ENCODE data around the gene GATD1.
A peak's percentile ranks its signal among the peaks of the same experiment; 100 is the strongest.

Gene GATD1

DNA sequence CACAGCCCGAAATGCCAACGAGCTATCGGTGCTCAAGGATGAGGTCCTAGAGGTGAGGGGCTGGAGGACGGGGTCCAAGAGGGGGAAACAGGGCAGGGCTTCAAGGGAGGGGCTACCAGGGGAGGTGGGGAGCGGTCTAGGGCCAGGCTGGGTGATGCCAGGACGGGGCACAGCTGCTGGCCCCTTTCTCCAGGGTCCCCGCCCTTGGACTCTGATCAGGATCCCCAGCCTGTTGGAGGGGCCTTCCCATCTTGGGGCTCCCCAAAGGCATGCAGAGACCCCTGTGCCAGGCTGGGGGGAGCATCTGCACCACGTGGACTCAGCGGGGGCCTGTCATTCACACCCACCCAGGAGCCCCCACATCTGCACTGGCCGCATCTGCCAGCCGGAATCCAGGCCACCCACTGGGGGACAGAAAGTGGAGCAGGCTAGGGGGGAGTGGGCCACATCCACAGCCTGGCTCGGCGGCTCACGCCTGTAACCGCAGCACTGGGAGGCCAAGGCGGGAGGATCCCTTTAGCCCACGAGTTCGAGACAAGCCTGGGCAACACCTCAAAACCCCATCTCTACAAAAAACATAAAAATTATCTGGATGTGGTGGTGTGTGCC, 52.4 kb downstream of the GATD1 start:
- H3K27ac ChIP-seq (ENCODE audit: low read length) = no peak overlapping the region
- H3K36me3 ChIP-seq (ENCODE audit: insufficient read depth, low read depth, low read length) = no peaks in the 10 kb centered on the region
- H3K9ac ChIP-seq (ENCODE audit: low read depth, low read length) = no peak overlapping the region
- H3K4me3 ChIP-seq (ENCODE audit: low read length) = no peak overlapping the region
- H3K27me3 ChIP-seq (ENCODE audit: insufficient read depth, low read length) = peaks cover 48% of the 10 kb centered on the region
- no peaks in the 10 kb centered on the region for H3K4me1 ChIP-seq (ENCODE audit: insufficient read depth, low read length)
- H3K9me3 ChIP-seq (ENCODE audit: insufficient read depth, low read depth, low read length) = no peaks in the 10 kb centered on the region

DNA sequence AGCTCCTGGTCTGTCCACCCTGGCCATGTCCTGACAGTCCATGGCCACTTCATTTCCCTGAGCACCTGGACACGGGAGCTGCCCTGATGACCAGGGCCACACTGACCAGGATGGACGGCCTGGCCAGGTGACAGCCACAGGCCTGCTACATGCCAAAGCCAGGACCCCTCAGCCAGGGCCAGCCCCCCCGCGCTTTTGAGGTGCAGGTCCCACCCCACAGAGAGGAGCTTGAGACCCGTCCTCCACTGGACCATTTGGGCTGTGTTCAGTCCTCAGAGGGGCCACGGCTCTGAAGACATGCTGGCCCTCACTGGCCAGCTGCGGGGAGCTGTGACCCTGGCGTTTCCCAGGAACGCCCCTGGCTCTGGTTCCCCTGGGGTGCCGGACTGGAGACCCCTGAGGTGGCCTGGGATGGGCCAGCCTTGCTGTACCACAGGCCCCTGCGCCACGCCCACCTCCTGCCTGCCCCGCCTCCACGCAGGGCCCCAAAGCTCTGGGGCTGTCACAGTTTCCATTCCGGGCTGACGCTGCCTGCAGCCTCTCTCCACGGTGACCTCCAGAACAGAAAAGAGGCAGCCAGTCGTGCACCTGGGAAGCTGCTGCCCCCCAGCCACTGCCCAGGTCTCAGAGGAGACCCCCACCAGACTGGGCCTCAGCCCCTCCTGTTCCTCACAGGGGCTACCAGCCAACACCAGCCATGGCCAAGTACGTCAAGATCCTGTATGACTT, 53.1 kb downstream of the GATD1 start:
- Histone ChIP-seq H3K4me1 (ENCODE audit: insufficient read depth, low read length) (no peaks in the 10 kb centered on the region), H3K27ac (ENCODE audit: low read length) (no peak overlapping the region), H3K27me3 (ENCODE audit: insufficient read depth, low read length) (peaks cover 55% of the 10 kb centered on the region), H3K36me3 (ENCODE audit: insufficient read depth, low read depth, low read length) (no peaks in the 10 kb centered on the region), H3K4me3 (ENCODE audit: low read length) (no peak overlapping the region), H3K9me3 (ENCODE audit: insufficient read depth, low read depth, low read length) (no peaks in the 10 kb centered on the region), H3K9ac (ENCODE audit: low read depth, low read length) (no peak overlapping the region)

DNA sequence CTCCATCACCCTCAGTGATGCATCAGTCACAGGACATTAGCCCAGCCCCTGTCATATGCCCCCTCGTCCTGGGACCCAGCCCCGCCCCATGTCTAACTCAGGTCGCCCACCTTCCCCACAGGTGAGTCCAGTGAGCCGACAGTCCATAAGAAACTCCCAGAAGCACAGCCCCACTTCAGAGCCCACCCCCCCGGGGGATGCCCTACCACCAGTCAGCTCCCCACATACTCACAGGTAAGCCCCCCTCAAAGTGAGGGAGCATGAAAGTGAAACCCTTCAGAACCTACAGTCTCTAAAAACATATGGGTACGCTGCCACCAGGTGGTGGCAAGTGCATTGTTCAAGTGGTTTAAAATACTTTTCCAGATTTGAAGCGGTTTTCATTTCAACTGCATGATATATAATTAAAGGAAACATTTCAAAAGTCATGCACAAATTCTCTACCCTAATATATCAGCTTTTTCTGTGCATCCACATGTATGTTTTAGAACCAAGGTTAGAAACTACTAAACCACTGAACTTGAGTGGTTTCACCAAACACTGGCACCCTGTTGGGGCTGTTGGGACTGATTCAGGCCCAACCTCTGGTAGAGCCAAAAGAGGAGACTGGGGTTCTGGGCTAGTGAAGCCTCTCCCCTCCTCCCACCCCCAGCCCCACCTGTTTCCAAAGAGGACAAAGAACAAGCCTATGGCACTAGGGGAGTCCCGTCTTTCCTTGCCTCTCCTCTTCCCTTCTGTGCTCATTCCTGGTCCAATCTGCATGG, 54.0 kb downstream of the GATD1 start:
- Histone ChIP-seq H3K4me3 (ENCODE audit: low read length) (no peak overlapping the region), H3K9ac (ENCODE audit: low read depth, low read length) (no peak overlapping the region), H3K36me3 (ENCODE audit: insufficient read depth, low read depth, low read length) (no peaks in the 10 kb centered on the region), H3K27ac (ENCODE audit: low read length) (no peak overlapping the region), H3K9me3 (ENCODE audit: insufficient read depth, low read depth, low read length) (no peaks in the 10 kb centered on the region), H3K27me3 (ENCODE audit: insufficient read depth, low read length) (peaks cover 56% of the 10 kb centered on the region), H3K4me1 (ENCODE audit: insufficient read depth, low read length) (no peaks in the 10 kb centered on the region)

DNA sequence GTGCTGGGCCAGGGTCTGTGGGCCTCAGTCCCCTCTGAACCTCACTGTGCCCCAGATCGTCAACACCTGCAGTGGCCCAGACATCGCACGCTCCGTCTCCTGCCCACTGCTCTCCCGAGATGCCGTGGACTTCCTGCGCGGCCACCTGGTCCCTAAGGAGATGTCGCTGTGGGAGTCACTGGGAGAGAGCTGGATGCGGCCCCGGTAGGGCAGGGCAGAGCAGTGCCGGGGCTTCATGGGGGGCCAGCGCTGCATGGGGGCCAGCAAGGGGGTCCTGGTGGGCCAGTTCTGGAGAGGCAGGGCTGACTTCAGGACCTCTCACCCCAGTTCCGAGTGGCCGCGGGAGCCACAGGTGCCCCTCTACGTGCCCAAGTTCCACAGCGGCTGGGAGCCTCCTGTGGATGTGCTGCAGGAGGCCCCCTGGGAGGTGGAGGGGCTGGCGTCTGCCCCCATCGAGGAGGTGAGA, 54.9 kb downstream of the GATD1 start:
- Histone ChIP-seq H3K4me1 (ENCODE audit: insufficient read depth, low read length) (no peaks in the 10 kb centered on the region), H3K4me3 (ENCODE audit: low read length) (no peak overlapping the region), H3K27ac (ENCODE audit: low read length) (no peak overlapping the region), H3K9ac (ENCODE audit: low read depth, low read length) (no peak overlapping the region), H3K9me3 (ENCODE audit: insufficient read depth, low read depth, low read length) (no peaks in the 10 kb centered on the region), H3K27me3 (ENCODE audit: insufficient read depth, low read length) (peaks cover 51% of the 10 kb centered on the region), H3K36me3 (ENCODE audit: insufficient read depth, low read depth, low read length) (no peaks in the 10 kb centered on the region)

DNA sequence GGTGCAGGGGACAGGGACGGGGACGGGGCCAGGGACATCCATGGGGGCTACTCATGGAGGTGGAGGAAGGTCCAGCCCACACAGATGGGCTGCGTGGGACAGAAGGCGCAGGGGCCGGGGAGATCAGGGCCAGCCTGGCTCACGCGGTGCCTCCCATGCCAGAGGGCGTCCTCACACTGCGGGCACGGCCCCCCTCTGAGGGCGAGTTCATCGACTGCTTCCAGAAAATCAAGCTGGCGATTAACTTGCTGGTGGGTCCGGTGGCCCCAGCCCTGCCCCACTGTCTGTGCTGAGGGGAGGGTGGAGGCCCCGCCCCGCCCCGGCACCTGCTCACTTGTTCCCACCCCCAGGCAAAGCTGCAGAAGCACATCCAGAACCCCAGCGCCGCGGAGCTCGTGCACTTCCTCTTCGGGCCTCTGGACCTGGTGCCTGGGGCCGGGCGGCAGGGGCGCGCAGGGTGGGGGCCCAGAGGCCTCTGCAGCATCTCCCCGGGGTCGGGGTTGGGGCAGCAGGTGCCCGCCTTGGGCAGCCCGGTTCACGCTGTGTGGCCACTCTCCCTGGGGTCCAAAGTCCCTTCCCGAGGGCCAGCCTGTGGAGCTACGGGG, 55.4 kb downstream of the GATD1 start:
- H3K27ac ChIP-seq (ENCODE audit: low read length) = no peak overlapping the region
- no peak overlapping the region for H3K4me3 ChIP-seq (ENCODE audit: low read length)
- no peak overlapping the region for H3K9ac ChIP-seq (ENCODE audit: low read depth, low read length)

DNA sequence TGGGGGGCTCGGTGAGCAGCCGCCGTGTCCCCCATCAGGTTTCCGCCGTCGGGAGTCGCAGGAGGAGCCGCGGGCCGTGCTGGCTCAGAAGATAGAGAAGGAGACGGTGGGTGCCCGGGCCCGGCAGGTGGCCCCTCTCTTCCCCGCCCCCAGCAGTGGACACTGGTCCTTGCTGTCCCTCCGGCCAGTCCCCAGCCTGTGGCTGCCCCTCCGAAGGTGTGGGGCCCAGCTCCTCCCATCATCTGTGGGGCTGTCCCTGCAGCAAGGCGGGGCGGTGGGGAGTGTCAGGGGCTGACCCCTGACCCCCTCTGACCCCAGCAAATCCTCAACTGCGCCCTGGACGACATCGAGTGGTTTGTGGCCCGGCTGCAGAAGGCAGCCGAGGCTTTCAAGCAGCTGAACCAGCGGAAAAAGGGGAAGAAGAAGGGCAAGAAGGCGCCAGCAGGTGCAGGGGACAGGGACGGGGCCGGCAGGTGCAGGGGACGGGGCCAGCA, 56.0 kb downstream of the GATD1 start:
- Histone ChIP-seq H3K4me1 (ENCODE audit: insufficient read depth, low read length) (no peaks in the 10 kb centered on the region), H3K27me3 (ENCODE audit: insufficient read depth, low read length) (peaks cover 40% of the 10 kb centered on the region), H3K4me3 (ENCODE audit: low read length) (no peak overlapping the region), H3K36me3 (ENCODE audit: insufficient read depth, low read depth, low read length) (no peaks in the 10 kb centered on the region), H3K9ac (ENCODE audit: low read depth, low read length) (no peak overlapping the region), H3K9me3 (ENCODE audit: insufficient read depth, low read depth, low read length) (no peaks in the 10 kb centered on the region), H3K27ac (ENCODE audit: low read length) (no peak overlapping the region)

More for the DNA sequence above, 55.4 kb downstream of the GATD1 start:
- Histone ChIP-seq H3K27me3 (ENCODE audit: insufficient read depth, low read length) (peaks cover 46% of the 10 kb centered on the region), H3K9me3 (ENCODE audit: insufficient read depth, low read depth, low read length) (no peaks in the 10 kb centered on the region), H3K4me1 (ENCODE audit: insufficient read depth, low read length) (no peaks in the 10 kb centered on the region), H3K36me3 (ENCODE audit: insufficient read depth, low read depth, low read length) (no peaks in the 10 kb centered on the region)

DNA sequence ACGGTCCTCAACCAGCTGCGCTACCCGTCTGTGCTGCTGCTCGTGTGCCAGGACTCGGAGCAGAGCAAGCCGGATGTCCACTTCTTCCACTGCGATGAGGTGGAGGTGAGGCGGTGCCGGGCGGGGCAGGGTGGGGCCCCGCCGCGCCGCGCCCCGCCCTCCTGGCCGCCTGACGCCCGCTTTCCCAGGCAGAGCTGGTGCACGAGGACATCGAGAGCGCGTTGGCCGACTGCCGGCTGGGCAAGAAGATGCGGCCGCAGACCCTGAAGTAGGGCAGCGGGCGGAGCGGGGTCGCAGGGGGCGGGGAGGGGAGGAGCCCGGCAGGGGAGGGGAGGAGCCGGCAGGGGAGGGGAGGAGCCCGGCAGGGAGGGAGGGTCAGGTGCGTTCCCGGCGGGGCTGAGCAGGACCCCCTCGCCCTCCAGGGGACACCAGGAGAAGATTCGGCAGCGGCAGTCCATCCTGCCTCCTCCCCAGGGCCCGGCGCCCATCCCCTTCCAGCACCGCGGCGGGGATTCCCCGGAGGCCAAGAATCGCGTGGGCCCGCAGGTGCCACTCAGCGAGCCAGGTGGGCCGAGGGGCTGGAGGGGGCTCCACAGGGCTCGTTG, 56.5 kb downstream of the GATD1 start:
- Histone ChIP-seq H3K27me3 (ENCODE audit: insufficient read depth, low read length) (peaks cover 35% of the 10 kb centered on the region), H3K4me3 (ENCODE audit: low read length) (peak overlapping the region; percentile 56), H3K9me3 (ENCODE audit: insufficient read depth, low read depth, low read length) (no peaks in the 10 kb centered on the region), H3K9ac (ENCODE audit: low read depth, low read length) (no peak overlapping the region), H3K4me1 (ENCODE audit: insufficient read depth, low read length) (no peaks in the 10 kb centered on the region), H3K36me3 (ENCODE audit: insufficient read depth, low read depth, low read length) (no peaks in the 10 kb centered on the region), H3K27ac (ENCODE audit: low read length) (no peak overlapping the region)

DNA sequence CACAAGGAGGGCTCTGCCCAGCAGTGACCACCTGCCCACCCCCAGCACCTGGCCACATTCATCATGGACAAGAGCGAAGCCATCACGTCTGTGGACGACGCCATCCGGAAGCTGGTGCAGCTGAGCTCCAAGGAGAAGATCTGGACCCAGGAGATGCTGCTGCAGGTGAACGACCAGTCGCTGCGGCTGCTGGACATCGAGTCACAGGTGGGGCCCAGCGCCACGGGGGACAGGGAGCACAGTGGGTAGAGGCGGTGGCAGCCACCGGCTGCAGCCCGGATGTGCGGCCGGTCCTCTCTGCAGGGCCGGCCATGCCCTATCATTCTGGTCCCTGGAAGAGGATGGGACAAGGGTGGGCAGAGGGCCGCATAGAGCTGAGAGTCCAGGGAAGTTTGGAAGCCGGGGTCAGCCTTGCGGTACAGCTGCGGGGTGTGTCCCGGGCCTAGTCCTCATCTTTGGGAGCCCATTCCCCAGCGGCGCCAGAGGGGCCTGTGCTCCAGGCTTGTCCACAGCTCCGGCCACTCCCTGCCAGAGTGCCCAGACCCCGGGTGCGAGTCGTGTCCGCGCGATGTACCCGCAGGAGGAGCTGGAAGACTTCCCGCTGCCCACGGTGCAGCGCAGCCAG, 57.2 kb downstream of the GATD1 start:
- H3K27ac ChIP-seq (ENCODE audit: low read length) = no peak overlapping the region
- peak overlapping the region; percentile 56 for H3K4me3 ChIP-seq (ENCODE audit: low read length)
- H3K9me3 ChIP-seq (ENCODE audit: insufficient read depth, low read depth, low read length) = no peaks in the 10 kb centered on the region
- peaks cover 29% of the 10 kb centered on the region for H3K27me3 ChIP-seq (ENCODE audit: insufficient read depth, low read length)
- no peaks in the 10 kb centered on the region for H3K4me1 ChIP-seq (ENCODE audit: insufficient read depth, low read length)
- no peaks in the 10 kb centered on the region for H3K36me3 ChIP-seq (ENCODE audit: insufficient read depth, low read depth, low read length)
- H3K9ac ChIP-seq (ENCODE audit: low read depth, low read length) = no peak overlapping the region

DNA sequence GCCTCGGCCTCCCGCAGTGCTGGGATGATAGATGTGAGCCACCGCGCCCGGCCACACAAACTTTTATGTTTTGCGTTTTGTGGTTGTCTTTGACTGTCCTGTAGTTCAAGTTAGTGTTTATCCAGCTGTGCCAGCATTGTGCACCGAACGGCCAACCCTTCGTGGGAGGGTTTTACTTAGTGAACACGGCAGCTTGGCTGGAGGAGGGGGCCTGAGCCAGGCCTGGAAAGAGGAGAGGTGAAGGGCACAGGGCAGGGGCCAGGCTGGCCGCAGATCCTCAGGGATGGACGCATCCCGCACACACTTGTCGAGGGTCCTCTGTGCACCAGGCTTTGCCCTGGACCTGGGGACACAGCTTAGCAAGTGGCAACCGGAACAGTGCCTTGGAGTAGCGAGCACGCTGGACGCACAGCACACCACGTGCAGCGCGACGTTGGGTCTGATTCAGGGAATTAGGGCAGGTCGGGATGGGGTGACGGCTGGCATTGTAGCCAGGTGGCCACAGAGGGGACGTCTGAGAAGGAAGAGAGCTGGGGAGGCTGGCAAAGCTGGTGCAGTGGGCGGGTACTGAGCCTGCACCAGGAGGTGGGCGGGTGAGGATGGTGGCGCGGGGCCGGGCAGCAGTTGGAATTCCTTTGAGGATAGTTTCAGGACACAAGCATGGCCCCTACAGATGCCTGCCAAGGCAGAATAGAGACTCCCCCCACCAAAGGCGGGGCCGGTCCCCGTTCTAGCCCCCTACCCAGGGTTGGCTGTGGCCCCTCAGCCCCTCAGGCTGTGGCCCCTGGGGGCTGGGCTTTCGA, 57.9 kb downstream of the GATD1 start:
- Histone ChIP-seq H3K4me3 (ENCODE audit: low read length) (no peak overlapping the region), H3K36me3 (ENCODE audit: insufficient read depth, low read depth, low read length) (no peaks in the 10 kb centered on the region), H3K4me1 (ENCODE audit: insufficient read depth, low read length) (no peaks in the 10 kb centered on the region), H3K9me3 (ENCODE audit: insufficient read depth, low read depth, low read length) (no peaks in the 10 kb centered on the region), H3K9ac (ENCODE audit: low read depth, low read length) (no peak overlapping the region), H3K27me3 (ENCODE audit: insufficient read depth, low read length) (peaks cover 22% of the 10 kb centered on the region; the same call in 1 of the 2 replicates), H3K27ac (ENCODE audit: low read length) (no peak overlapping the region)

Measured in iPS-20b (cell line).